Measurements from ENCODE around the gene SEMA3C.

SEMA3C gene

GRCh38 chr7:80735330-80735729 lies 183.5 kb downstream of the SEMA3C start:
- no peak for DNase-seq (ENCODE audit: low read depth in 2 of 2)

GRCh38 chr7:80734011-80734410 lies 184.8 kb downstream of the SEMA3C start:
- no peak for DNase-seq (ENCODE audit: low read depth in 2 of 2)

GRCh38 chr7:80733333-80733915 lies 185.4 kb downstream of the SEMA3C start:
- DNase-seq (ENCODE audit: low read depth in 2 of 2) = no peak

- no peak for DNase-seq (ENCODE audit: low read depth in 2 of 2)
These were observed 186.2 kb downstream of the SEMA3C start for GRCh38 chr7:80732630-80733029.

GRCh38 chr7:80731281-80731680 lies 187.6 kb downstream of the SEMA3C start:
- no peak for DNase-seq (ENCODE audit: low read depth in 2 of 2)

- DNase-seq (ENCODE audit: low read depth in 2 of 2) = no peak
These were observed 189.1 kb downstream of the SEMA3C start for GRCh38 chr7:80729591-80730320.

GRCh38 chr7:80726666-80727065 lies 192.2 kb downstream of the SEMA3C start:
- no peak for DNase-seq (ENCODE audit: low read depth in 2 of 2)

GRCh38 chr7:80725181-80725611 lies 193.7 kb downstream of the SEMA3C start:
- no peak for DNase-seq (ENCODE audit: low read depth in 2 of 2)

GRCh38 chr7:80724249-80724871 lies 194.5 kb downstream of the SEMA3C start:
- DNase-seq (ENCODE audit: low read depth in 2 of 2) = no peak

- no peak for DNase-seq (ENCODE audit: low read depth in 2 of 2)
These were observed 196.1 kb downstream of the SEMA3C start for GRCh38 chr7:80722616-80723195.

GRCh38 chr7:80721883-80722615 lies 196.8 kb downstream of the SEMA3C start:
- no peak for DNase-seq (ENCODE audit: low read depth in 2 of 2)

- DNase-seq (ENCODE audit: low read depth in 2 of 2) = no peak
These were observed 198.7 kb downstream of the SEMA3C start for GRCh38 chr7:80720146-80720545.

- DNase-seq (ENCODE audit: low read depth in 2 of 2) = no peak
These were observed 199.6 kb downstream of the SEMA3C start for GRCh38 chr7:80719261-80719660.

GRCh38 chr7:80711531-80711930 lies 207.3 kb downstream of the SEMA3C start:
- DNase-seq (ENCODE audit: low read depth in 2 of 2) = no peak

- no peak for DNase-seq (ENCODE audit: low read depth in 2 of 2)
These were observed 210.7 kb downstream of the SEMA3C start for GRCh38 chr7:80708123-80708522.

GRCh38 chr7:80707318-80707717 lies 211.5 kb downstream of the SEMA3C start:
- DNase-seq (ENCODE audit: low read depth in 2 of 2) = no peak

GRCh38 chr7:80705130-80705781 lies 213.6 kb downstream of the SEMA3C start:
- DNase-seq (ENCODE audit: low read depth in 2 of 2) = no peak

GRCh38 chr7:80703272-80703671 lies 215.6 kb downstream of the SEMA3C start:
- DNase-seq (ENCODE audit: low read depth in 2 of 2) = no peak

GRCh38 chr7:80699721-80700256 lies 219.1 kb downstream of the SEMA3C start:
- DNase-seq (ENCODE audit: low read depth in 2 of 2) = no peak

GRCh38 chr7:80699045-80699638 lies 219.7 kb downstream of the SEMA3C start:
- no peak for DNase-seq (ENCODE audit: low read depth in 2 of 2)
